Spleen (tissue), 11 donors: ENCODE results near the gene P2RY6. TPM values are rescaled to one million over a fixed set of nuclear protein-coding genes. Genes with fewer than 3 reads are reported as not detected.

Experiments used
- DNase-seq: peaks from one replicate; pipeline ENCODE4 v3.0.0-alpha.2; 2020
- H3K27ac ChIP-seq, 8 donors: fragments of 200-600 bp; sonication (generic) in 7 of 8; 1 replicate in 4 of 8; 2 replicates in 4 of 8; pipeline versions ENCODE4 v1.5.0 to v1.8.0; 2016 to 2021; ENCODE audit warnings: inconsistent platforms in 4 of 8, mild to moderate bottlenecking in 4 of 8, moderate library complexity in 1 of 8
- H3K27me3 ChIP-seq, 7 donors: fragments of 200-600 bp; sonication (generic) in 6 of 7; replicated peaks in 1 of 7; 1 replicate in 4 of 7; 2 replicates in 3 of 7; pipeline versions ENCODE4 v1.5.0 to v1.8.0; 2016 to 2021; ENCODE audit warnings: inconsistent platforms in 3 of 7, mild to moderate bottlenecking in 1 of 7
- H3K36me3 ChIP-seq, 6 donors: fragments of 200-600 bp; sonication (generic) in 5 of 6; 1 replicate in 4 of 6; 2 replicates in 2 of 6; pipeline versions ENCODE4 v1.5.0 to v1.8.0; 2016 to 2021; ENCODE audit warnings: inconsistent platforms in 2 of 6
- H3K4me1 ChIP-seq, 6 donors: fragments of 200-600 bp; sonication (generic) in 5 of 6; 1 replicate in 3 of 6; 2 replicates in 3 of 6; pipeline versions ENCODE4 v1.5.0 to v1.8.0; 2016 to 2021; ENCODE audit warnings: inconsistent platforms in 3 of 6
- H3K4me3 ChIP-seq, 8 donors: fragments of 200-600 bp; sonication (generic) in 7 of 8; 1 replicate in 4 of 8; 2 replicates in 4 of 8; pipeline versions ENCODE4 v1.5.0 to v1.8.0; 2016 to 2021; ENCODE audit warnings: inconsistent platforms in 4 of 8, mild to moderate bottlenecking in 4 of 8, moderate library complexity in 2 of 8
- H3K9me3 ChIP-seq, 8 donors: fragments of 200-600 bp; sonication (generic) in 7 of 8; 1 replicate in 4 of 8; 2 replicates in 4 of 8; pipeline versions ENCODE4 v1.5.0 to v1.8.0; 2016 to 2021; ENCODE audit warnings: inconsistent platforms in 4 of 8
- CTCF ChIP-seq, 11 experiments: fragments of 200-600 bp in 7 of 11; fragments of 450-650 bp in 4 of 11; sonication (generic) in 4 of 11; IDR thresholded peaks in 8 of 11; conservative IDR thresholded peaks in 3 of 11; 1 replicate in 7 of 11; 2 replicates in 4 of 11; pipeline versions ENCODE4 v1.4.0 to v1.8.0; 2016 to 2021; ENCODE audit warnings: antibody characterized with exemption in 11 of 11, inconsistent platforms in 4 of 11, mild to moderate bottlenecking in 1 of 11
- POLR2A ChIP-seq, 3 donors: fragments of 450-650 bp; IDR thresholded peaks; one replicate each; pipeline ENCODE4 v1.5.1; 2017; ENCODE audit warnings: antibody characterized with exemption in 3 of 3, mild to moderate bottlenecking in 1 of 3
- POLR2AphosphoS5 ChIP-seq, 3 donors: sonication (generic); formaldehyde crosslinking; IDR thresholded peaks; one replicate each; pipeline ENCODE4 v1.5.1; 2017; ENCODE audit warnings: antibody characterized with exemption in 3 of 3
- WGBS, 5 donors: extraction: QIAGEN DNeasy Blood & Tissue Kit in 3 of 5; methylation state at CpG; one replicate each; pipeline versions ENCODE4 v1.1.5 to v1.1.7; 2013 to 2018; 5-methylcytosine and 5-hydroxymethylcytosine counted together
- intact Hi-C: fragments of 100-400 bp; cut with DNase I; formaldehyde crosslinking; loops from one replicate; pipeline ENCODE4 v1.15.0; 2023; ENCODE audit warnings: low total_unique reads
- polyA plus RNA-seq, 3 donors: library from polyadenylated mRNA; stranded (reverse); fragments of 200-250 nt; gene quantifications; one replicate each; pipeline ENCODE4 v1.2.1, GENCODE V29; 2013
- total RNA-seq, 7 donors: library from RNA; depleted of rRNA in 3 of 7; stranded (reverse); fragments of >200 nt in 3 of 7; fragmentation: NEBNext Ultra II Directional in 4 of 7; extraction: Animal tissue kit (Norgen Biotek cat#: 25700) in 4 of 7; gene quantifications; one replicate each; pipeline versions ENCODE4 v1.1.0 to v1.2.1, GENCODE V29; 2016 to 2021
- donor health status: healthy with polysubstance abuse.
- donor health status: DM: no; HTN: no; CAD: no; lungs with moderate emphysema.
- donor health status: DM: no; HTN: no; CAD: no.
- donor health status: Bipolar disorder and iron deficiency.
- donor health status: healthy.
- donor health status: DM: no; HTN: no; CAD: no.
- donor health status: DM: yes; HTN: yes; CAD: no.

Gene P2RY6
- total and polyA plus RNA-seq, 10 donors = 8.2 to 109 (median 56.9) TPM

GRCh38 chr11:73228268-73229134 is 43.6 kb upstream of the P2RY6 start:
- DNase-seq = no peak
- Histone ChIP-seq H3K4me1 (peaks cover 0 to 10% (median 2%) of the 10 kb centered on the region in 6 donors), H3K27me3 (no peaks in the 10 kb centered on the region), H3K36me3 (peaks cover 0 to 29% (median 0%) of the 10 kb centered on the region in 6 donors), H3K4me3 (no peak overlapping the region), H3K9me3 (no peaks in the 10 kb centered on the region), H3K27ac (no peak overlapping the region)
- TF ChIP-seq POLR2AphosphoS5 (IDR thresholded peaks at IDR 0.05) (no peak), CTCF (IDR thresholded peaks at IDR 0.05 in 8 of 11, conservative IDR thresholded peaks at IDR 0.05 in 3 of 11) (no peak), POLR2A (IDR thresholded peaks at IDR 0.05) (no peak)
- intact Hi-C loops = no loop called here
- WGBS, 5 donors = 79 to 90% (median 85%) methylated on average over 4 of the region's 4 CpGs

GRCh38 chr11:73229321-73229895 is 42.7 kb upstream of the P2RY6 start:
- DNase-seq = peak; percentile 51
- intact Hi-C loops = no loop called here
- Histone ChIP-seq H3K4me1 (peaks cover 0 to 5% (median 2%) of the 10 kb centered on the region in 6 donors), H3K4me3 (no peak overlapping the region), H3K27me3 (no peaks in the 10 kb centered on the region), H3K36me3 (peaks cover 0 to 39% (median under 1%) of the 10 kb centered on the region in 6 donors), H3K27ac (no peak overlapping the region), H3K9me3 (no peaks in the 10 kb centered on the region)
- TF ChIP-seq CTCF (IDR thresholded peaks at IDR 0.05 in 8 of 11, conservative IDR thresholded peaks at IDR 0.05 in 3 of 11) (no peak), POLR2AphosphoS5 (IDR thresholded peaks at IDR 0.05) (no peak), POLR2A (IDR thresholded peaks at IDR 0.05) (no peak)
- 61 to 84% (median 78%) methylated on average over 11 of the region's 11 CpGs for WGBS, 5 donors

GRCh38 chr11:73229896-73230875 is 42.0 kb upstream of the P2RY6 start:
- peak; percentile 47 for DNase-seq
- Histone ChIP-seq H3K4me1 (peaks cover 0 to 10% (median 3%) of the 10 kb centered on the region in 6 donors), H3K27me3 (no peaks in the 10 kb centered on the region), H3K4me3 (no peak overlapping the region), H3K27ac (no peak overlapping the region), H3K36me3 (peaks cover 0 to 46% (median 2%) of the 10 kb centered on the region in 6 donors), H3K9me3 (no peaks in the 10 kb centered on the region)
- WGBS, 5 donors = 75 to 81% (median 80%) methylated on average over 16 of the region's 16 CpGs
- TF ChIP-seq CTCF (IDR thresholded peaks at IDR 0.05 in 8 of 11, conservative IDR thresholded peaks at IDR 0.05 in 3 of 11) (no peak), POLR2AphosphoS5 (IDR thresholded peaks at IDR 0.05) (no peak), POLR2A (IDR thresholded peaks at IDR 0.05) (no peak)
- intact Hi-C loops = no loop called here
